BLaER1 treated with 17β-estradiol and CSF1 and Interleukin-3, amounts not matched to agents 10 nM and 100 nM (cell line): ENCODE results near the gene SRM.
A peak's percentile ranks its signal among the peaks of the same experiment; 100 is the strongest.
"Not testable (repeated sequence)": the region's sequence is repeated elsewhere in the genome, so short reads cannot be mapped to it uniquely, and the experiment has no call there.

Experiments
- H3K27ac ChIP-seq, 11 experiments: shearing (Covaris generic); formaldehyde crosslinking; 2 replicates each; pipeline ENCODE4 v1.8.1; 2022
- H3K27me3 ChIP-seq, 11 experiments: shearing (Covaris generic); formaldehyde crosslinking; 2 replicates each; pipeline ENCODE4 v1.8.1; 2022
- H3K36me3 ChIP-seq, 11 experiments: shearing (Covaris generic); formaldehyde crosslinking; 2 replicates each; pipeline ENCODE4 v1.8.1; 2022
- H3K4me1 ChIP-seq, 10 experiments: shearing (Covaris generic); formaldehyde crosslinking; 2 replicates each; pipeline ENCODE4 v1.8.1; 2022
- H3K4me2 ChIP-seq, 11 experiments: shearing (Covaris generic); formaldehyde crosslinking; 2 replicates each; pipeline ENCODE4 v1.8.1; 2022
- H3K4me3 ChIP-seq, 10 experiments: shearing (Covaris generic); formaldehyde crosslinking; 2 replicates each; pipeline ENCODE4 v1.8.1; 2022
- H3K9ac ChIP-seq, 11 experiments: shearing (Covaris generic); formaldehyde crosslinking; 2 replicates each; pipeline ENCODE4 v1.8.1; 2022
- H3K9me3 ChIP-seq, 11 experiments: shearing (Covaris generic); formaldehyde crosslinking; replicated peaks in 1 of 11; 2 replicates each; pipeline ENCODE4 v1.8.1; 2022
- H4K20me1 ChIP-seq, 11 experiments: shearing (Covaris generic); formaldehyde crosslinking; 2 replicates each; pipeline ENCODE4 v1.8.1; 2022
- Cebpa-rat ChIP-seq, 11 experiments: shearing (Covaris generic); IDR thresholded peaks; 2 replicates each; pipeline ENCODE4 v1.8.1; 2022

SRM gene

DNA sequence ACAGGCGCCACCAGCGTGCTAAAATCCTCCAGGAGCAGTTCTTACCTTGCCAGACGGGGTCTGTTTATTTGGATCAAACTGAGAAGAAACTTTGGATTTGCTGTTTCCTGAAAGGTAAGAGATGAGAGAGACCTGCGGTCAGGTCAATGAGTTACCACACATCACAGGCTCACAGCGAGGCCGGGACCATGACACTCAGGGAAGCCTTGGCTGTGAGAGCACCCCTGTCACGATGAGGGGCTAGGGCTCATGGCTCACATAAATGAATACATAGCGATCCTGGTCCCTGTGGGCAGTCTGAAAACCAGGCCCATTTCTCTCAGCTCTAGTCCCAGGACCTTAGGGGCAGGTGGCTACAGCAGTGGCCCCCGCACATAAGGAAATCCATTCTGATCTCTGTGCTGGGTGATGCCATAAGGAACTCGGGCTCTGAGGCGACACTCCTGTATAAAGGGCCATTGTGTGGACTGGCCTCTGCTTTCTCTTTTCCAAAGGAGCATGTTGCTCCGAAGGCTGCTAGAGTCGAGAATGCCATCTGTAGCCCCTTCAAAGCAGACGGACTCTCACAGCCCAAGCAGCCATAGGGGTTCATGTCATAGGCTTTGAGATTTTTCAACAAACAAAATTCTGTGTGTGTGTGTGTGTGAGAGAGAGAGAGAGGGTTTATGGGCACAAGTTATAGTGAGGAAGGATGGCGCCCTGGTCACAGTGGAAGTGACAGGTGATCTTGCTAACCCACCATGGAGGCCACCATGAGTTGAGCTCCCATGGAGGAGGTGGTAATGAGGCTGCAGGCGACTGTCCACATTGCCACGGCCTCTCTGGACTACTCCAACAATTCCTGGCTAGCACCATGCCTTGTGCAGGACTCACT lies 9.0 kb upstream of the SRM start:
- no peak overlapping the region for H3K4me2 ChIP-seq
- H3K27me3 ChIP-seq, result no peaks in the 10 kb centered on the region
- H3K9ac ChIP-seq, result no peak overlapping the region
- H3K4me3 ChIP-seq, result no peak overlapping the region
- H3K4me1 ChIP-seq, result no peaks in the 10 kb centered on the region
- H3K36me3 ChIP-seq, result peaks cover 97 to 100% (median 99%) of the 10 kb centered on the region in 11 experiments
- H4K20me1 ChIP-seq, result peaks cover 0 to 40% (median 7%) of the 10 kb centered on the region in 11 experiments; a peak in 7 of 22 replicates
- peaks cover 0 to 7% (median 5%) of the 10 kb centered on the region in 11 experiments; a peak in 6 of 22 replicates for H3K9me3 ChIP-seq
- no peak for TF ChIP-seq Cebpa-rat (IDR thresholded peaks at IDR 0.05)
- no peak overlapping the region for H3K27ac ChIP-seq

DNA sequence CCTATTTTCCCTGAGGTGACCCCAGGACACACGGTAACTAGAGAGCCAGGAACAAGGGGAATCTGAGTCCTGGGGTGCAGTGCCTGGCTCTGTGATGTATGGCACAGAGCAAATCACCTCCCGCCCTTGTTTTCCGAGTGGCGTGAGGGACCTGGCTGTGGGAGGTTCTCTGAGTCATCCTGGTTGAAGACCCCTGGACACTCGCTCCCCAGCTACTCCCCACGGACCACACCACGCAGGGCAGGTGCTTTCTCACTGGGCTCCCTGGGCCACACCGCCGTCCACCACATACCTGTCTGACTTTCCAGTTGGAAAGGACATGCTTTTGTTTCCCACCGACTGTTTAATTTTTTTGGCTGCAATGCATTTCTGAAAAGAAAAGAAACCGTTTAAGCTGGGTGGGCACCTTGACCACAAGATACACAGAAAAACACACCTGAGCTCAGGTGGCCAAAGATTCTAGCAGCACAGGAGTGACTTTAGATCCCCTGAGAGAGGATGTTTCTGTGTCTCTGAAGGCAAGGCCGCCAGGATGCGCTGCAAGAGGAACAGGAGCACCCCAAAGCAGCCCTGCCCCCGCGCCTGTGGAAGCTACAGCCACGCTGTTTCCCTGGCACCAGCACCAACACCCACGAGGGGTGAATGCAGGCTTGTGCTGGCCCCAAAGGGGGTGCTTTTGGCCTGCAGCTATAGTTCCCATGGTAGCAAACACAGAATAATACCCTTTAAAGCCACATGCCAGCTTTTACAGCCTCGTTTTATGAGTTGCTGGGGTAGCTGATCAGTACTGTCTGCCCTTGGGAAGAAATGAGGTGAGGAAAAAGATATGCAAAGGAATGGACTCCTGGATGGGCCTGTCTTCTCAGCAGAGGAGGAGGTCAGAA lies 8.1 kb upstream of the SRM start:
- Histone ChIP-seq H3K4me2 (no peak overlapping the region), H4K20me1 (peaks cover 0 to 45% (median 7%) of the 10 kb centered on the region in 11 experiments; a peak in 7 of 22 replicates), H3K4me3 (no peak overlapping the region), H3K36me3 (peaks cover 94 to 100% (median 99%) of the 10 kb centered on the region in 11 experiments), H3K9ac (no peak overlapping the region), H3K27me3 (no peaks in the 10 kb centered on the region), H3K9me3 (peaks cover 0 to 7% (median 5%) of the 10 kb centered on the region in 11 experiments; a peak in 6 of 22 replicates), H3K4me1 (no peaks in the 10 kb centered on the region), H3K27ac (no peak overlapping the region)
- no peak for TF ChIP-seq Cebpa-rat (IDR thresholded peaks at IDR 0.05)

DNA sequence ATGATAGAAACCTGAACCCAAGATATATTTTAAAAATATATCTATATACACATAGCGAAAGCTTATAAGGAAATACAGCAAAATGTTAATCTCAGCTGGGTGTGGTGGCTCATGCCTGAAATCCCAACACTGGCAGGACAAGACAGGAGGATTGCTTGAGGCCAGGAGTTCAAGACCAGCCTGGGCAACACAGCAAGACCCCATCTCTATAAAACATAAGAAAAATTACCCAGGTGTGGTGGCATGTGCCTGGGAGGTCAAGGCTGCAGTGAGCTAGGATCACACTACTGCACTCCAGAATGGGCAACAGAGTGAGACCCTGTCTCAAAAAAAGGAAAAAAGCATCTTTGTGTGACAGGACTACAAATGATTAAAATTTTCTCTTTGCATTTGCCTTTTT lies 6.0 kb upstream of the SRM start:
- Histone ChIP-seq H4K20me1 (peaks cover 0 to 24% (median 0%) of the 10 kb centered on the region in 11 experiments; a peak in 2 of 22 replicates), H3K36me3 (peaks cover 73 to 97% (median 86%) of the 10 kb centered on the region in 11 experiments), H3K27me3 (no peaks in the 10 kb centered on the region), H3K9me3 (peaks cover 0 to 7% (median 5%) of the 10 kb centered on the region in 11 experiments; a peak in 6 of 22 replicates), H3K27ac (no peak overlapping the region), H3K4me3 (no peak overlapping the region), H3K4me2 (no peak overlapping the region), H3K9ac (no peak overlapping the region), H3K4me1 (peaks cover 8 to 14% (median 11%) of the 10 kb centered on the region in 10 experiments)
- no peak for TF ChIP-seq Cebpa-rat (IDR thresholded peaks at IDR 0.05)

DNA sequence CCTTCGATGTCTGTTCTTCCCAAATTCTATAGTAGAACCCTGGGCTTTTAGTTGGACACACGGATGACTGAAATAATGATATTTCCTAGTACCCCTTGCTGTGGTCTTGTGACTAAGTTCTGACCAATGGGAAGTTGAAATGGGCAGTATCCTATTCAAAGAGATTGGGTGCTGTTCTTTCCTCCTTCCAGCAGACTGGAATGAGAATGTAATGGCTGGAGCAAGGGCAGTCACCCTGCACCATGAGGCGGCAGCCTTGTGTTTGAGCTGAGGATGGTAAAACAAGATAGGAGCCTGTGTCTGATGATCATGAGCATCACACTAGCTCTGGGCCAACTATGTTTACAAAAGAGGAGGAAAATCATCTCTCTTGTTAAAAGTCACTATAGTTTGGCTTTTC lies 5.1 kb upstream of the SRM start:
- Histone ChIP-seq H3K27ac (no peak overlapping the region), H3K27me3 (no peaks in the 10 kb centered on the region), H3K4me1 (peaks cover 11 to 17% (median 14%) of the 10 kb centered on the region in 10 experiments), H4K20me1 (peaks cover 0 to 19% (median 0%) of the 10 kb centered on the region in 11 experiments; a peak in 2 of 22 replicates), H3K9me3 (peaks cover 0 to 7% (median 5%) of the 10 kb centered on the region in 11 experiments; a peak in 6 of 22 replicates), H3K4me3 (no peak overlapping the region), H3K4me2 (no peak overlapping the region), H3K9ac (no peak overlapping the region), H3K36me3 (peaks cover 64 to 88% (median 78%) of the 10 kb centered on the region in 11 experiments)
- no peak for TF ChIP-seq Cebpa-rat (IDR thresholded peaks at IDR 0.05)

DNA sequence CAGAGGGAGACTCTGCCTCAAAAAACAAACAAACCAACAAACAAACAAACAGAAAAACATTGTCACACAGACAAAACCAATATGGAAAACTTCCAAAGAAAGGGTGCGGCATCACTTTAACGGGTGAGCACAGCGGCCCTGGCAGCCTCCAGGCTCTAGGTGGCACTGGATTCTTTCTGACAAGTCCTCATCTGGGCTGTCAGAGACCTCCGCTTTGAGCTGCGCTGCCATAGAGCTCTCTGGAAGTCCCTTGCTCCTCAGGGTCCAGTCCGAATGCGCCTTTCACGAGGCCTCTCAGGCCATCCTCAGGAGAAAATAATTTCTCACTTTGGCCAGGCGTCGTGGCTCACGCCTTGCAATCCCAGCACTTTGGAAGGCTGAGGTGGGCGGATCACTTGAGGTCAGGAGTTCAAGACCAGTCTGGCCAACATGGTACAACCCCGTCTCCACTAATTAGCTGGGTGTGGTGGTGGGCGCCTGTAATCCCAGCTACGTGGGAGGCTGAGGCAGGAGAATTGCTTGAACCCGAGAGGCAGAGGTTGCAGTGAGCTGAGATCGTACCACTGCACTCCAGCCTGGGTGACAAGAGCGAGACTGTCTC lies 4.2 kb upstream of the SRM start:
- not testable (repeated sequence) for H3K9me3 ChIP-seq

DNA sequence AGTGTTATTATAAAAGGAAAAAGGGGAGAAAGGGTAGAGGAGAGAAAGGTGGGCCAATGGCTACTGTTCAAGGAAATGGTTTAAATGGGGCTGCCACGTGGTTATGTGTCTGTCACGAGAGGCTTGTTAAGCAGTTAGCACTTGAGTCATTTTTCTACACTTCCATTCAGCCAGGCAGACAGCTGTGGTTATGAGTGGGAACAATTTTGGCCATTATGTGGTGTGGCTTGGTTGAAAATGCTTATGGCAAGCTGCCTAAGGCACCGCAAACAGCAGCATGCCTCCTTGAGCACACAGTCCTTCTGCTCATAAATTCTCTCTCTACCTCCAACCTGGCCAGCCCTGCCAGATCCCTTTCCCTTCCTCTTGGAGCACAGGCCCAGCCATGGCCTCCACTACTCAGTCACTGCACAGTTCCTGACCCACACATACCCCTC lies 3.2 kb upstream of the SRM start:
- peaks cover 0 to 16% (median 5%) of the 10 kb centered on the region in 11 experiments; a peak in 6 of 22 replicates for H4K20me1 ChIP-seq
- peaks cover 0 to 7% (median 5%) of the 10 kb centered on the region in 11 experiments; a peak in 6 of 22 replicates for H3K9me3 ChIP-seq
- H3K27ac ChIP-seq, result no peak overlapping the region
- H3K9ac ChIP-seq, result no peak overlapping the region; a peak in 1 of 22 replicates
- no peak for TF ChIP-seq Cebpa-rat (IDR thresholded peaks at IDR 0.05)
- H3K4me1 ChIP-seq, result peaks cover 22 to 29% (median 24%) of the 10 kb centered on the region in 10 experiments
- no peak overlapping the region for H3K4me3 ChIP-seq
- no peak overlapping the region for H3K4me2 ChIP-seq
- H3K27me3 ChIP-seq, result no peaks in the 10 kb centered on the region
- H3K36me3 ChIP-seq, result peaks cover 45 to 81% (median 66%) of the 10 kb centered on the region in 11 experiments

More for the DNA sequence above, 4.2 kb upstream of the SRM start:
- H3K27me3 ChIP-seq, H3K4me2 ChIP-seq, H3K27ac ChIP-seq, H3K4me3 ChIP-seq, H3K9ac ChIP-seq: not testable (repeated sequence)
- Histone ChIP-seq H3K36me3 (peaks cover 55 to 81% (median 69%) of the 10 kb centered on the region in 11 experiments), H3K4me1 (peaks cover 11 to 18% (median 14%) of the 10 kb centered on the region in 10 experiments), H4K20me1 (peaks cover 0 to 15% (median under 1%) of the 10 kb centered on the region in 11 experiments; a peak in 4 of 22 replicates)

DNA sequence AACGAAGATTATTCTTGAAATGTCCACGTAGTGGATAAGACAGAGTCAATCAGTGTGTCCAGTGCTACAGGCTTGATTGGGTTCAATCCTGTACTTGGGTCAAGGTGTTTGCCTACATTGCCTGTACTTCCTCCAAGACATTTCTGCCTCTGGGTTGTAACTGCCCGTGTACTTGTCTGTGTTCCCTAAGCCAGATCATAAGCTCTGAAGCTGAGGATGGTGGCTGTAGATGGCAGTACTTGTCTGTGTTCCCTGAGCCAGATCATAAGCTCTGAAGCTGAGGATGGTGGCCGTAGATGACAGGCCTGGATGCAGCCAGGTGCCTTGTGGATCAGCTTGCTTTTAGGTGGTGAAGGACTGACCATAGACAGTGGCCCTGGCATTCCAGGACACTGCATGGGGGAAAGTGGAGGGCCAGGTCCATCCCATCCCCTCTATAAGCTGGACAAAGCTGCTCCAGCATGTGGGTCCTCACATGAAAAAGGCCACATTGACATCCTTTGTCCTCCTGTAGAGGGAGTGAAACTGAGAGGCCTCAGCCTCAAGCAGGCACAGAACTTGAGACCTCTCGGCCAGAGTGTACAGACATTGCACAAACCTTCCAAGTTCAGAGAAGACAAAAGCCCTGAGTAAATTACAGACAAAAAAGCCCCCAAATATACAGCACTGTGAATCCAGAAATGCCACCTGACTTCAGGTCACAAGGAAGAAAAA lies 2.0 kb upstream of the SRM start:
- TF ChIP-seq Cebpa-rat (IDR thresholded peaks at IDR 0.05), result no peak
- H3K9ac ChIP-seq, result peak overlapping the region in 6 of 11 experiments; percentile 4 to 98 (median 12); a peak in 6 of 22 replicates
- H3K36me3 ChIP-seq, result peaks cover 33 to 81% (median 68%) of the 10 kb centered on the region in 11 experiments
- H3K27me3 ChIP-seq, result no peaks in the 10 kb centered on the region
- H3K9me3 ChIP-seq, result peaks cover 0 to 7% (median 5%) of the 10 kb centered on the region in 11 experiments; a peak in 6 of 22 replicates
- no peak overlapping the region for H3K4me3 ChIP-seq
- peak overlapping the region in 3 of 11 experiments; percentile 2 to 93 (median 18); a peak in 1 of 22 replicates for H3K27ac ChIP-seq
- H3K4me1 ChIP-seq, result peaks cover 22 to 34% (median 29%) of the 10 kb centered on the region in 10 experiments
- H3K4me2 ChIP-seq, result peak overlapping the region in 9 of 11 experiments; percentile 78 to 98 (median 88); a peak in 15 of 22 replicates
- peaks cover 0 to 28% (median 14%) of the 10 kb centered on the region in 11 experiments; a peak in 16 of 22 replicates for H4K20me1 ChIP-seq
